ENCODE data around the gene BUB1B.
"Not testable (repeated sequence)": the region's sequence is repeated elsewhere in the genome, so short reads cannot be mapped to it uniquely, and the experiment has no call there.

DNA sequence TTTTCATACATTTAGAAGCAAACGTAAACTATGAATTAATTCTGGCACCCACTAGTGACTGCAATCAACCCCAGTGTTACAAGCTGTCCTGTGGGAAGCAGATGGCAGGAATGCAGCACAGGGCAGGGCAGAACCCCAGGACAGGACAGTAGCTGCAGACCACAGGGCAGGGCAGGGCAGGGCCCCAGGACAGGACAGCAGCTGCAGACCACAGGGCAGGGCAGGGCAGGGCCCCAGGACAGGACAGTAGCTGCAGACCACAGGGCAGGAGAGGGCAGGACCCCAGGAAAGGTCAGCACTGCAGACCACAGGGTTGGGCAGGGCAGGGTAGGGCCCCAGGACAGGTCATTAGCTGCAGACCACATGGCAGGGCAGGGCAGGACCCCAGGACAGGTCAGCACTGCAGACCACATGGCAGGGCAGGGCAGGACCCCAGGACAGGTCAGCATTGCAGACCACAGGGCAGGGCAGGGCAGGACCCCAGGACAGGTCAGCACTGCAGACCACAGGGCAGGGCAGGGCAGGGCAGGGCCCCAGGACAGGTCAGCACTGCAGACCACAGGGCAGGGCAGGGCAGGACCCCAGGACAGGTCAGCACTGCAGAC, 24.9 kb upstream of the BUB1B start:
- not testable (repeated sequence) for TF ChIP-seq EZH2phosphoT487 (IDR thresholded peaks at IDR 0.05; ENCODE audit: low read length); CTCF (IDR thresholded peaks at IDR 0.05; ENCODE audit: low read length); EZH2 (optimal IDR thresholded peaks at IDR 0.05; ENCODE audit: low read depth, low read length)

Data from MM.1S (cell line).